Measurements from ENCODE around the gene SIRT5.
A peak's percentile ranks its signal among the peaks of the same experiment; 100 is the strongest.

Gene SIRT5

DNA sequence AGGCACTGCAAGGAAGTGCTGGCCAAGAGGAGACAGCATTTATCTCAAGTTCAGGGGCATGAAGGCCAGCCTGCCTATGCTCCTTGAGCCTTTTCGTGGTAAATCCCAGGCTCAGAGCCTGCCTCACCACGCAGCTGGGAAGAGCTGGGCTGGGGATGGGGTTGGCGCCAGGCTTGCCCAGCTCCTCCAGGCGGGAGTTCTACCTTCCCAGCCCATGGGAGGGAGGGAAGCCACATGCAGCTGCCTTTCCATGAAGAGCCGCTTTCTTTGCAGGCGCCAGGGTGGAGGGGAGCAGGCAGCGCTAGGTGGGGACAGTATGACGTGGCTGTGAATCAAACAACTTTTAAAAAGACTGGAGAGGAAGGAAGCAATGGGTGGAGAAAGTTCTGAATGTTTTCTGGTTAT lies 19.5 kb upstream of the SIRT5 start:
- no peak for DNase-seq

DNA sequence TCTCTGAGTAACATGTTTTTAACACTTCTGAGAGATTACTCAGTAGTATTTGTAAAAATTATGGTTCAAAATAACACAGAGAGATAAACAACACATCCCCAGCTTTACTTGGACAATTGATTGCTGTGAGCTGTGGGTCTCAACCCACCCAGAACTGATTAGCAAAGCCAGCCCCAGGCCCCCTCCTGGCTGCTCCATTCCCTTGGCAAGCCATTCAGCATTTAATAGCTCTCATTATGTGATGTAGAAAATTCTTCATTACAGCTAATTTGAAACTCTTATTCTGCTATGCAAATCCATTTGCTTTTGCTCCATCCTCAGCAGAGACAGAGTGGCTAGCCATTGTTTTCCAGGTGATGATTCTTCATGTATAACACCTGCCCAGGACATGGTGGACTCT lies 16.6 kb upstream of the SIRT5 start:
- no peak for DNase-seq

DNA sequence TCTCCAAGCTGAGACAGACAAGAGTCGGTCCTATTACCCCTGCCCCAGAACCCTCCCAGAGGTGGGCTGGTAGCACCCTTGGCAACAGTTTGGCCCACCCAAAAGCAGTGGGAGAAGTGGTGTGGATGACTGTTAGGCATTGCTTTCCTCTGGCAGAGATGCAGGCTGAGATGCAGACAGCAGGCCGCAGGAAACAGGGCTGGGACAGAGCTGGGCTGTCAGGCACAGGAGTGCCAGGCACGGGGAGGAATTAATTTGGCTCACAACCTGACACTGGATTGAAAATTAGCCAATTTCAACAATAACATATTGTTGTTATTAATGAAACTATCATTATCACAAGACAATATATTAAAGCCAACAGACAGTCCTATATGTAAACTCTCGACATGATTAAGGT lies 15.7 kb upstream of the SIRT5 start:
- no peak for DNase-seq

DNA sequence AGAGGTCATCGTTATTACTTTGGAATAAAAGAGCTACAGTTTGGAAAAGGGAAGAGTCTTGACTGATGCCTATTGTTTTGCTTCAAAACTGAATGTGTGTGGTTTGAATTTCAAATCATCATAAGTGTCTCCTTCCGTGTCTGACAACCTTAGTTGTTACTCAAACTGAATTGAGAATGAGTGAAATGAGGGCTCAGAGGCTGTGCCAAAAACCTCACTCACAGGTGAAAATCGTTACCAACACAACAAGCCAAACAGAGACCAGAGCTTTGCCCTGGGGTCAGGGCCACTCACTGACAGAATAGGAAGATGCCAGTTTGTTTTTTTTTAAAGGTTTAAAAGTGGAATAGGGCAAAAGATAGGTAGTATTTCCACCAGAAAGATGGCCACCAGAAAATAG lies 15.2 kb upstream of the SIRT5 start:
- DNase-seq = peak; percentile 6 to 54

DNA sequence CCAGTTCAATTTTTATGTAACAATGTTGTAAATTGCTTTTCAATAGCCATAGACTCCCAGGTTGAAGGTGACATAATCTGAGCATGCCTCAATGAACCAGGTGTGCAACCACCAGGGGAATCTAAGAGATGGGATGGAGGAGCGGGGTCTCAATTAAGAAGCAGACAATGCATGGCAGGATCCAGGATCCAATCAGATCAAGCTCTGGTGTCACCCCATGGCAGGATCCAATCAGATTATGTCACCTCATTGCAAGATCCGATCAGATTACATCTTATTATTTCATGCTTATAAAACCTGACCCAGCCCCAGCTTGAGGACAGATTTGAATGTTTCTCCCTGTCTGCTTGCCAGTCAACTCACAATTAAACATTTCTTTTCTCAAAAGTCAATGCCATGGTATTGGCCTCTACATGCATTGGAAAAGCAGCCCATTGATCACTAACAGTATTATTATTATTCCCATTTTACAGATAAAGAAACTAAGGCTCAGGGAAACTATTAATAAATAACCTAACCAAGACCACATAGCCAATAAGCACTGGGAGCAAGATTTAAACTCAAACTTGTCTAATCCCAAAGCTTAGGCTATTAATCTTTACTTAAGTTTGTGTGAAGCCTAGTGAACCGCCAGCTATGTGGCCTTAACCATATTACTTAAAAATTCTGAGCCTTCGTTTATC lies 14.3 kb upstream of the SIRT5 start:
- peak; percentile 22 to 36 for DNase-seq

DNA sequence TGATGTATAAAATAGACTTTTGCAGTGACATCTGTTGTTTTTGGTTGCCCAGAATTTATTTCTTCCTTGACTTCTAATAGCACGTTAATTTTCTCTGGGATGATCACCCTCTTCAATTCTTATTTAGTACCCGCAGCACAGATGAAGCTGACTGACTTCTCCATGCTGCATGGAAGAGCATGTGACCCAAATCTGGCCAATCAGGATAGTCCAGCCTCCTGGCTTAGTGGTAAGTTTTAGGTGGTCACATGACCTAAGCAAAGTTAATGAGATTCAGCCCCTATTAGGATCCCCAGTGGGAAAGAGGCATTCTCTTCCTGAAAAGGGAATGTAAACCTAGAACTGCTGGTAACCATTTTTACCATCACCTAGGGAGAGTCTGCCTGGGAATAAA lies 13.8 kb upstream of the SIRT5 start:
- no peak for DNase-seq

DNA sequence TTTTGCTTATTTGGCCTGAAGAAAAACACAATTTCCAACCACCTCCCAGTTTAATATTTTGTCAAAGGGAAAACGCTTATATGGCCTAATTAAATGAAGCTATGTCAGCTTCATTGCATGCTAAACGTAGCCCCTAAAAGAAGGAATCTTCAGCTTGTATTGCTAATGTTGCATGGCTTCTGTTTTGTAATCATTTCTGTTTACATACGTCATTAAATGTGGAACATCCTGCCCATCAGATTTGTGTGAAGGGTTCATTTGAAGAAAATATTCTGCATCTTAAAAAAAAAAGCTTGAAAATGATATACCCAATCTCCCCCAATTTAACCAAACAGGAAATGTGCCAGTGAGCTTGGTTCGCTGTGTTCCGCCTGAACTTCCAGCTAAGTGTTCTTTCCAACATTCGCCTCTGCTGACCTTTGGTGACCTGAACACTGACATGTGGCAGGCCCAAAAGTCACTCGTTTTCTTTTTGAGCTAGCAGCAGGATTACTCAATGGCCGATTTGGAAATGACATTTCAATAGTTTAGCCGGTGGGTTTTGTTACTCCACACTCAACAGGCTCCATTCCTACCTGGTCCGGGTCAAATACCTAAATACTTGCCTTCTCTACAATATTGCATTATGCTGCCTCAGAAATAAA lies 12.7 kb upstream of the SIRT5 start:
- no peak for DNase-seq

DNA sequence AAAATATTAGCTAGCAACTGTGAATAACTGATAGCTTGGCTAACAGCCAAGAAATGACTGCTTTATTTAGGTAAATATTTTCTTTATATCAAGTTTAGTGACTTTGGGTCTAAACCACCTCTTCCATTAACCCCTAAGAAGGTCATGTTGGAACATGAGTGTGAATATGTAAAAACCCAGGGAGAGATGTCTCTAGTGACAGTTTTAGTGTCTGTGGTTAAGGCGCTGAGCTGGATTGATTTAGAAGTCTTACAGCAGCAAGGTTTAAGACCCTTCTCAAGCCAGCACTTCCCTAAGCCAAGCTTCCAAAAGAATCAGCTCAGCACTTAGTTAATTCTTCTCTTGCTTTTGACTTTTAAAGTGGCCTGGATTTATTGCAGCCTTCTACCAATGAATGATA lies 11.4 kb upstream of the SIRT5 start:
- no peak for DNase-seq

DNA sequence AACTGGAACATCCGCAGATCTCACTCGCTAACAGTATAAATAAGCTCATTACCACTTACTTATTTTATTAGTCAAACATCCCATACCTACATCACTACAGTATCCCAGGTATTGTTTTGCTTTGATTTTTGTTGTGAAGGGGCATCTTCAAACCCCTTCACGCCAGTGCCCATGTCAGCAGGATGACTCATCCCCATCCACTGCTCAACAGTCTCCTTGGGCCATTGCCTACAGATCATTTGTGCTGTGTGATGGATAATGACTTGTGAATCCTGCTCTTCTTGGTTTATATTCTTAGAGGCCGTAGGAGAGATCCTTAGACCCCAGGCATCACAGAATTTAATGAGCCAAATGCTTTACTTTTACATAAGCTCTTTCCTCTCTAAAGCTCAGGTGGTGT lies 8.5 kb upstream of the SIRT5 start:
- DNase-seq = no peak

DNA sequence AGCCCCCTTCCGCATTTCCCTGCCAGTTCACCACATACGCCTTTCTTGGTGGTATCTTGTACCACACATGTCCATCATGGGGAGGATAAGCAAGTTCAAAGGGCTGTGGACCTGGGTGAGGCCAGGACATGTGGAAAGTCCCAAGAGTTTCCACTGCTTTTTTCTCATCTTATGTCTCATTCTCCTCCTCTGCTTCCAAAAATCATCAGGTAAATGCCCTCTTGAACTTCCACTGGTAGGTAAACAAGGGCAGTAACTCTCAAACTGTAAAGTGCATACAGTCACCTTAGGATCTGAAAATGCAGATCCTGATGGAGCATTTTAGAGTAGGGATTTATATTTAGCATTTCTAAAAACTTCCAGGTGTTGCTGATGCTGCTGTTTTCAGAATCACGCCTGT lies 7.9 kb upstream of the SIRT5 start:
- DNase-seq = no peak

DNA sequence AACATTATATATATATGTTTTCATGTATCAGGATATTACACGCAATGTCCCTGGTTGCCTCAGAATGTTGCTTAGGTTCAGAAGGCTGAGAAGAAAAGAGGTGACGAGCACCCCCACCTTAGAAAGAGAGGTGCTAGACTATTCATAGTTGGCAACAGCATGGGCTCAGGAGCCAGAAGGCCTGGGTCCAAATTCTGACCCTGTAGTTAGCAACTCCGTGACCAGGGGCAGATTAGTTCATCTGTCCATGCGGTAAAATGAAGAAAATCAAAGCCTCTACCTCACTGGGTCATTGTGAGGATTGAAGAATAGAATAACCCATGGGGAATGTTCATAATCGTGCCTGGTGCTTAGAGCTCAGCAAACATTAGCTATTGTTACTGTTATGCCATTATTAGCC lies 5.4 kb upstream of the SIRT5 start:
- DNase-seq = no peak

DNA sequence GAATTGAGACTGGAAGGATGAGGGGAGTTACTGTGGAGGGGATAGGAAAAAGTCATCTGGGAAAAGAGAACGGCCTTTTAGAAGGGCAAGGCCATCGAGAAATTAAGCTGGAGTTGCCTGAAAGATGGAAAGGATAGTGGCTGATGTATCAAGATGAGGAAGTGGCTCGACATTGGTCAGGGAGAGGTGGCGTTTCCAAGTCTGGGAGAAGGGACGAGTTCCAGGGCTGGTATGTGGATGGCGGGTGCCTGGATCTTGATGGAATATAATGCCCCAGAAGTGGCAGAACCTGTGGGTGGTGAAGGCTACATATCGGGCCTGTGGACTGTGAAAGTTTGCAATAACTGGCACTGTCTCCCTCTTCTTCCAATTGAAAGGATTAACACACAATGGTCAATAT lies 2.2 kb upstream of the SIRT5 start:
- no peak for DNase-seq

DNA sequence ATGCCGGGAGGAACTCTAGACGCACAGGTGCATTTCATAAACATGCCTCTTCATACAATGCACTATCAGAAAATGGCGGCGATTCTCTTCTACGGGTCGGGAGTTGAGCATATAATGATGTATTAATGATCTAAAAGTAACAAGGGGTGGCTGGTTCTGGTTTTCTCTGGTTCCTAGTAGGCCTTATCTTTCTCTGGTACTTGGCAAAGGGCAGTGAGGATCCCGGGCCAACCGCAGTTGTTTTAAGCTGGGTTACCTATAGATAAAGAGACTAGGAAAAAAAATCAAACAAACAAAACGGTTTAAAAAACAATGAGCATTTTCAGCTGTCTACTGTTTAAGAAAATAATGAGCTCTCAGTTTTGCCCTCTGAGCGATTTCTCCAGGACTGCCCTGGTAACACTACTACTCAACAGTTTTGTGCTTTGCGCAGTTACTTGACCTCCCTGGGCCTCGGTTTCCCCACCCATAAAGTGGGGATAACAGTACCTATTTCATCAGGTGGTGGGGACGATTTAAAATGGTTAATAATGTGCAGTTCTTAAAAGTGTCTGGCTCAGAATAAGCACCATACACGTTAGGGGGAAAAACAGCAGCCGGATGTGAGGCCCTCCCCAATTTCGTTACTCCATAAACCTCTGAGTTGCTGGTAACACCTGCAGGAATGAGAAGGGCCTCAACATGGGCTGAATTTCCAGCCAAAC lies 1.3 kb upstream of the SIRT5 start:
- no peak for DNase-seq

DNA sequence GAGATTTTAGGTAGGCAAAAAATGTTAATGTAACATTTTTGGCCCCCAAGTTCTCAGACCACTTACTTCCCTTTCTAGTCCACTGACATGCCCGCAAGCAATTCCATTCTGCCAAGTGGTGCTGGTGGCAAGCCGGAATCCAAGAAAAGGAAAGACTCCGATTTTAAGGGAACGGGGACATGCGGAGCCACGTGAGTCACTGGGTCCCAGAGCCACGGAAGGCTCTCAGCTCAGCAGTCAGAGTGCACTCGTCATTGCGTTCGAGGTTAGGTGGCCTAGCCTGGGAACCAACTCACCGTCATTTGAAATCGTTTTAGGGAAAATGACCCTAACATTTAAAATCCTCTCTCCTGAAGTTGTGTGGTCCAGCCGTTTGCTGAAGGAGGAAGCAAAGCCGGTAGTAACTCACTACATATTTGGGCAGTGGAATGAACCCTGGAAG lies 711 bp upstream of the SIRT5 start:
- peak; percentile 2 to 33 for DNase-seq

DNA sequence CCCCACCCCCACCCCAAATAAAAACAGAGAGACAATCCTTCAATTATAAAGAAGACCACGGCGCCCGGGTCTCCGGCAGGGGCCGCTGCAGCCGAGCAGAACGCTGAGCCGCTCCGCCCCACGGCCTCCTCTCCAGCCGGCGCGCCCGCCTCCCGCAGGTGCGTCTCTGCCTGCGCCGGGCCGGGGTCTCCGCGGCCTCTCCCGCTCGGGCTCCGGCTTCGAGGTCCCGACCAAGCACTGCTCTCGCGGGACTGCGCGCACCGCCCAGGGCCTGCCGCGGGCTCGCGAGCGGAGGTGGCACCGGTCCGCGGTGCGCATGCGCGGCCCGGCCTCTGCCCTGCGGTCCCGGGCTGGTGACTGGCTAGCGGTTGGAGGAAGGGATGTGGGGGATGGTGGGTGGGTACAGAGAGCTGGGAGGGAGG lies 241 bp upstream of the SIRT5 start:
- DNase-seq = peak; percentile 95 to 96

DNA sequence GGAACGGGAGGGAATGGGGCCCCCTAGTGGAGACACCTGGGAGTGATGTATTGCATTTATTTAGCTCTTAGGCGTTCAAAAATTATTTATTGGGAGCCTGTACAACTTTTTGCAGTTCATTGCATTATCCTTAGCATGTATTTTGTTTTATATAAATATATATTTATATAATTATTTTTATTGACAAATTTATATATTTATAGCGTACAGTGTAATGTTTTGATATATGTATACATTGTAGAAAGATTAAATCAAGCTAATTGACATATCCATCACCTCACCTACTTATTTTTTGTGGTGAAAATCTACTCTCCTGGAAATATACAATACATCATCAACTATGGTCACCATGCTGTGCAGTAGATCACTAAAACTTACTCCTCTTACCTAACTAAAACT lies 975 bp downstream of the SIRT5 start:
- DNase-seq = no peak

DNA sequence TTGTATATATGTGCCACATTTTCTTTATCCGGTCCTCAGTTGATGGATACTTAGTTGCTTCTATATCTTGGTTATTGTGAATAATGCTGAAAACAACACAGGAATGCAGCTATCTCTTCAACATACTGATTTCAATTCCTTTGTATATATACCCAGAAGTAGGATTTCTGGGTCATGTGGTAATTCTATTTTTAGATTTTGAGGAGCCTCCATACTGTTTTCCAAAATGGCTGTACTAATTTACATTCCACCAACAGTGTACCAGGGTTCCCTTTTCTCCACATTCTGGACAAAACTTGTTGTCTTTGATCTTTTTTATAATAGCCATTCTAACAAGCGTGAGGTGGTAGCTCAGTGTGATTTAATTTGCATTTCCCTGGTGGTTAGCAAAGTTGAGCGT lies 1.6 kb downstream of the SIRT5 start:
- DNase-seq = no peak

DNA sequence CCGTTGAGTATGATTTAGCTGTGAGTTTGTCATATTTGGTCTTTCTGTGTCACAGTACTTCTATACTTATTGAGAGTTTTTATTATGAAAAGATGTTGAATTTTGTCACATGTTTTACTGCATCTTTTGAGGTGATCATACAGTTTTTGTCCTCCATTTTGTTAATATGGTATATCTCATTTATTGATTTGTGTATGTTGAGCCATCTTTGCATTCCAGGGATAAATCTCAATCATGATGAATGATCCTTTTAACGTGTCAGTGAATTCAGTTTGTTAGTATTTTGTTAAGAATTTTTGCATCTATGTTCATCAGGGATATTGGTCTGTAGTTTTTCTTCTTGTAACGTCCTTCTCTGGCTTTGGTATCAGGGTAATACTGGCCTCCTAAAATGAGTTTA lies 3.5 kb downstream of the SIRT5 start:
- DNase-seq = no peak

DNA sequence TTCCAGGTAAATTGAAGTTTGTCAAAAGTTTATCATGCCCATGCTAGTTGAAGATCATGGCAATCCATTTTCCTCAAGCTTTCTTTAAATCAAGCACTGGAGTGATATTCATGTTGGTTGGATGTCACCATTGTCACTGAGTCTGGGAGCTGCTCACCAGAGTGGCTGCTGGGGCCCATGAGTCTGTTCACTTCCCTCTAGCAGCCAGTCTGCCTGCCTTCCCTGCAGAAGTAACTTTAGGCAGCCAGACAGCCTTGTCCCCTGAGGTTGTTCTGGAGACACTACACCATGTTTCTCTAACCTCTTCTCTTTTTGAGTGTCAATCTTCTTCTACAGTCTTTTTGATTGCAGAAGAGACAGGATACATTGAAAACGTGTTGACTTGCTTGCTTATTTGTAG lies 5.5 kb downstream of the SIRT5 start:
- no peak for DNase-seq

DNA sequence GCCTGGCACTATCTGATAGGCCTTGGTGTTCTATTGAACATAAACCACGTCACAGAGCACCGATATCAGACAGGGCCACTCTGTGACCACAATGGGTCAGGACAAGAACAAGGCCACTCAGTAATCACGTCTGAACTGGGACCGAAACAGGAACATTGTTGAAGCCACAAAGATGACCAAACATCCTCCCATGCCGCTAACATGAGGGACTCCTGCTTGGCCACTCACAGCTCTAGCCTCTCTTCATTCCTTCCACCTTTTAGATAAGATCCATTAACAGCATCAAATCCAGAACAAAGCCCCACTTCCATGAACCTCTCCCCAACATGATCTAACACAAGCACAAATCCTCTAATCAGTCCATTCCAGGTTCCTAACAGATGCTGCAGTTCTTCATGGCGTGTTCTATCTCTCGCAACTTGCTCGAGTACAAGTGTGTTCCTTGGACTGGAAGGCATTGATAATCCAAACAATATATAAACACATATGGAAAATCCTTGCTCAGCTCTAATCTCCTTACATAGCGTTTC lies 7.4 kb downstream of the SIRT5 start:
- DNase-seq = no peak

DNA sequence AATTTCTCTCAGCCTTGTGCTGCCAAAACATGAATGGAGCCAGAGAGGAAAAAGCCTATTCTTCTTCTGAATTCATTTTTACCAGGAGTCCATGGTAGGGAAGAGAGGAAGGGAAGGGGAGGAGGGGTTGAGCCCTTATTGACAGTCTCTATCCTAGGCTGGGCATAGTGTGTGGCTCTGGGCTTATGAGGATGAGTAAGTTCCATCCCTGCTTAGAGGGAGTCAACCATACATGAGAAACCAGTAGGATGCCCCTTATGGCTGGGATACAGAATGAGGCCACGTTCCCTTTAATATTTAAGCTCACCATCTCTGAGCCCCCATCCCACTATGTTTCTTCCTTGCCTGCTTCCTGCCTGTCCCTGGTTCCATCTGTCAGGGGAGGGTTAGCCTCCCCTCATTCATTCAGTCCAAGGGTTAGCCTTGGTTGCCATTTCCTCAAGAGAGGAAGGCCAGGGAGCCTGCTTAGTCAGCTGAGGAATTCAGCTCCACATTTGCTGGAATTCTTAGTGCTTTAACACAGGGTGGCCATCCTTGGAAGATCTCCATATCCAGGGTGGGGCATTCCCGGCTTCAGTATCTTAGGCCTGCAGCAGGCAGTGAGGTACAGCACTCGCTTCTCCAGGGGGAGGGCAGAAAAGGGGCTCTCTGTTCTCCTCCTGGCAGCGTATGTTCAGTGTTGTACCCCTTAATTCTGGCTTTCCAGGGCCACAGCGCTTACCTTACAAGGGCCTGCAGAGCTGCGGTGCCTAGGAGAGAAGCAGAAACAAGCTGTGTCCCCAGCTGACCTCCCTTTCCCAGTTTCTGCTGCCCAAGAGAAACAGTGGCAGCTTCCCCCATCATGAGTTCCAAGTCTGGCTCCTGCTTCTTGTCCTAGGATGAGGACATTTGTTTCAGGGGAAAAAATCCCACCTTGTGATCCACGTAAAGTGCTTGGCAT lies 12.5 kb downstream of the SIRT5 start:
- DNase-seq = no peak

DNA sequence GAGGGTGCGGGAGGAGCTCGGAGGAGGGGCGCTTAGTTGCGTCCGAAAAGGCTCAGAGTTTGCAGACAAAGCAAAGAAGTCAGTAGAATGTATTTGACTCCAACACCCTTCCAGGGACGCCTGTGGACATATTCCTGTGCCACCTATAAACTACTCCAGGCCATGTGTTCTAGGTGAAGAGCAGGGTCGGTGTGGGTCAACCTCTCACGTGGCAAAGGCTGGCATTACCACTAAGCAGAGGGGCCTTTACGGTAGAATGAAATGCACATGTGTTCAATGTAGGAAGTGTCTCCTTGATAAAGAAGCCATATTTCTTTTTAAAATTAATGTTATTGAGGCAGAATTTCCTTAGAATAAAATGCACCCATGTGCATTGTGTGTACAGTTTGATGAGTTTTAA lies 15.4 kb downstream of the SIRT5 start:
- DNase-seq = no peak

DNA sequence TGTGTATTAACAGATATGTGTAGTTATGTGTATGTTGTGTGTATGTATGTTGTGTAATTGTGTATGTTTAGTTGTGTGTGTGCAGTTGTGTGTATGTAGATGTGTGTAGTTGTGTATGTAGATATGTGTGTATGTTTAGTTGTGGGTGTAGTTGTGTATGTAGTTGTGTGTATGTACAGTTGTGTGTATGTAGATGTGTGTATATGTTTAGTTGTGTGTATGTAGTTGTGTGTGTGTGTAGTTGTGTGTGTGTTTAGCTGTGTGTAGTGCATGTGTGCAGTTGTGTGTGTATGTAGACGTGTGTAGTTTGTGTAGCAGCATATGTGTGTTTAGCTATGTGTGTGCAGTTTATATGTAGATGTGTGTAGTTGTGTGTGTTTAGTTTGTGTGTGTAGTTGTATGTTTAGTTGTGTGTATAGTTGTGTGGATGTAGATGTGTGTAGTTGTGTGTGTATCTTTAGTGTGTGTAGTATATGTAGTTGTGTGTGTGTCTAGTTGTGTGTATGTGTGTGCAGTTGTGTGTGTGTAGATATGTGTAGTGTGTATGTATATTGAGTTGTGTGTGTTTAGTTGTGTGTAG lies 16.3 kb downstream of the SIRT5 start:
- no peak for DNase-seq
